Muscle layer of duodenum (tissue), 2 donors: ENCODE measurements around the gene KCNJ18.
"Not testable (repeated sequence)": the region's sequence is repeated elsewhere in the genome, so short reads cannot be mapped to it uniquely, and the experiment has no call there.

Experiments
- H3K27ac ChIP-seq: one replicate; pipeline ENCODE4 v1.7.0; 2013; ENCODE audit warnings: mild to moderate bottlenecking, low read length
- H3K27me3 ChIP-seq: one replicate; pipeline ENCODE4 v1.7.0; 2013; ENCODE audit warnings: low read depth, mild to moderate bottlenecking, control low read depth, low read length
- H3K36me3 ChIP-seq, 2 donors: one replicate each; pipeline ENCODE4 v1.7.0; 2013; ENCODE audit warnings: low read length in 2 of 2, control low read depth in 1 of 2, mild to moderate bottlenecking in 1 of 2; ENCODE audit not compliant: insufficient read depth in 2 of 2, control insufficient read depth in 1 of 2
- H3K4me1 ChIP-seq, 2 donors: one replicate each; pipeline ENCODE4 v1.7.0; 2013; ENCODE audit warnings: low read length in 2 of 2, mild to moderate bottlenecking in 2 of 2, control low read depth in 1 of 2, moderate library complexity in 1 of 2; ENCODE audit not compliant: insufficient read depth in 2 of 2, control insufficient read depth in 1 of 2
- H3K4me3 ChIP-seq, 2 donors: one replicate each; pipeline ENCODE4 v1.7.0; 2013; ENCODE audit warnings: low read length in 2 of 2, low read depth in 1 of 2, mild to moderate bottlenecking in 1 of 2
- H3K9me3 ChIP-seq, 2 donors: one replicate each; pipeline ENCODE4 v1.7.0; 2013; ENCODE audit warnings: low read length in 2 of 2, control low read depth in 1 of 2, mild to moderate bottlenecking in 1 of 2; ENCODE audit not compliant: control insufficient read depth in 1 of 2
- donor health status: healthy.

The KCNJ18 gene

DNA sequence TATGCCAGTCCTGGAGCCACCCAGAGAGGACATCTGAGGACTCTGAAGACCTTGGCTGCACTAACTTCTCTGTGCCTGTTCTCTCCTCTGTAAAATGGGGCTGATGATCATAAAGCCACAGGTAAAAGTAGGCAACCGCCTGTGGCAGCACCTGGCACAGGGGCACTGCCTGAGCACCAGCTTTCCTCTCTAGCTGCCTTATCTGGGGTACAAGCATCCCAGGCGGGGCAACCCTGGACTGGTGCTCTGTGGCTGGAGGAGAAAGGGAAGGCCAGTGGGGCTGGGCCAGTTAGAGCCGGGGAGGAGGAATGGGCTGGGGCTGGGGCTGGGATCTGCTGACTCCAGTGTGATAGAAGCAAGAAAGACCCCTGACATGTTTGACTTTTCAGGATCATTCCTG is 18.2 kb downstream of the KCNJ18 start:
- not testable (repeated sequence) for H3K4me3 ChIP-seq, H3K36me3 ChIP-seq, H3K27ac ChIP-seq, H3K4me1 ChIP-seq, H3K27me3 ChIP-seq, H3K9me3 ChIP-seq

- H3K4me1 ChIP-seq = no peaks in the 10 kb centered on the region
- H3K9me3 ChIP-seq = no peaks in the 10 kb centered on the region
- H3K27me3 ChIP-seq = no peaks in the 10 kb centered on the region
- H3K4me3 ChIP-seq = no peak overlapping the region
- no peaks in the 10 kb centered on the region for H3K36me3 ChIP-seq
- no peak overlapping the region for H3K27ac ChIP-seq
Observed at GRCh38 chr17:21711182-21711581, 18.9 kb downstream of the KCNJ18 start.

GRCh38 chr17:21713020-21713419 is 20.7 kb downstream of the KCNJ18 start:
- H3K36me3 ChIP-seq, H3K4me1 ChIP-seq, H3K27ac ChIP-seq, H3K27me3 ChIP-seq, H3K9me3 ChIP-seq, H3K4me3 ChIP-seq: not testable (repeated sequence)

DNA sequence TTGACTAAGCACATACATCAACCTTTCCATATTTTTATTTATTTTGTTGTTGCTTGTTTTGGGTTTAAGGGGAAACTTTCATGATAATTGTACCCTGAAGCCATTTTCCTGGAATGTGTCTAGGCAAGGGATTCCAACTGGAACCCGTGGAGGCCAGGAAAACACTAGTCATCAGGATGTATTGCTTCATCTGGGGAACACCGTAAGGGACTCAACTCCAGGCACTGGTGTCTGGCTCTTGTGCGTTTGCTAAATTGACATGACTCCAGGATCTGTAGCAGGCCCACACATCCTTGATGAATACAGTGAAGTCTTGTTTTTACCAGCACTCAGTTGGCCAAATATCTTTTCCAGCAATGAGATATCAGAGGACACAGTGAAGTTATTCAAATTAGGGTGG is 21.3 kb downstream of the KCNJ18 start:
- H3K36me3 ChIP-seq, H3K4me3 ChIP-seq, H3K27ac ChIP-seq, H3K4me1 ChIP-seq, H3K27me3 ChIP-seq, H3K9me3 ChIP-seq: not testable (repeated sequence)

- H3K27ac ChIP-seq, H3K9me3 ChIP-seq, H3K27me3 ChIP-seq, H3K4me1 ChIP-seq, H3K4me3 ChIP-seq, H3K36me3 ChIP-seq: not testable (repeated sequence)
Observed at GRCh38 chr17:21714676-21715075, 22.4 kb downstream of the KCNJ18 start.

- not testable (repeated sequence) for H3K4me3 ChIP-seq, H3K4me1 ChIP-seq, H3K36me3 ChIP-seq, H3K9me3 ChIP-seq, H3K27me3 ChIP-seq, H3K27ac ChIP-seq
Observed at GRCh38 chr17:21715877-21716276, 23.6 kb downstream of the KCNJ18 start.

- H3K4me1 ChIP-seq, H3K36me3 ChIP-seq, H3K9me3 ChIP-seq, H3K27ac ChIP-seq, H3K27me3 ChIP-seq, H3K4me3 ChIP-seq: not testable (repeated sequence)
Observed at GRCh38 chr17:21718971-21719370, 26.6 kb downstream of the KCNJ18 start.

DNA sequence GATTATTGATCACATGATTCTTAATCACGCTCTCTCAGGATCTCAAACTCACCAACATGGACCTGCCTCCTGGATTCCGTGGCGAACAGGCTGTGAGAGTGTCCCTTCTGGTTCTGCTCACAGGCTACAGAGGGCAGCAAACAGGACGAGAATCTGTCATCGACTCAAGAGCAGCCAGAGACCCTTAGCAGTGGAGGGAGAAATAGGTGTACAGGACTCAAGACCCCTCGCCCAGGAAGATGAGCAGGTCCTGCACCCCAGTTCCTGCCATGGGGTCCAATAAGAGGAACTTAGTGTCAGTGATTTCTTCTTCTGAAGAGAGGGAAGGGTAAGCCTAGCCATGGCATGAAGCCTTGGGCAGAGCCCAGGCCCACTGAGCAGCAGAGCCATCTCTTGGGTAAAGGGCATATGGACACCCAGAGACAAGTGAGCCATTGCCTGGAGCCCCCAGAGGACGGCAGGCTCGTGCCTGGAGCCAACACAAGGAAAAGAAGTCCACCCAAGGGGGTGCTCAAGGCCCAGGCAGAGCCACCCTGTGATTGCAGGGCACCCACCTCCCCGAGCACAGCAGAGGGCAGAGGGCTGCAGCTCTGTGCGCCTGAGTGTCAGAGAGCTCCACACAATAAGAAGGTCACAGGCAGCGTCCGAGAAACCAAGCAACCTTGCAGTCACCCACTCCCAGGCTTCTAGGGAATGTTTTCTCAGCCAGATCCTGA is 27.3 kb downstream of the KCNJ18 start:
- not testable (repeated sequence) for H3K9me3 ChIP-seq, H3K4me1 ChIP-seq, H3K4me3 ChIP-seq, H3K27ac ChIP-seq, H3K27me3 ChIP-seq, H3K36me3 ChIP-seq

- not testable (repeated sequence) for H3K27ac ChIP-seq, H3K4me3 ChIP-seq, H3K36me3 ChIP-seq, H3K27me3 ChIP-seq, H3K4me1 ChIP-seq, H3K9me3 ChIP-seq
Observed at GRCh38 chr17:21720566-21720965, 28.2 kb downstream of the KCNJ18 start.

DNA sequence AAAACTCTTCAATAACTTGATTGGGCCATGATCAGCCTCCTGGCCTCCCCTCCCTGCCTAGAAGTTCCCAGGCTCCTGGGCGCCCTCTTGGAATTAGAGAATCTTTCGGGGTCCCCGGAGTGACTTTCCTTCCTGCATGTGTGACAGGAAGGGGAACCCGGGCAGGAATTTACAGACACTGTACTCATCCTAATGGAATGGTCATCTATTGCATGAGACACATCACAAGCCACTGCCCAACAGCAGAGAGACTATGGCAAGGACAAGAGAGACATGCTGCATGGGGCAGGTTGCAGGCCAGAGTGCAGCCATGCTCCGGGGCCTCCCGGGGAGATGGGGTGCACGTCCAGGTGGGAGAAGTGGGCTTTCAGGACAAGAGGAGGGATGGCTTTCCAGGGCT is 29.9 kb downstream of the KCNJ18 start:
- H3K27ac ChIP-seq, H3K4me3 ChIP-seq, H3K4me1 ChIP-seq, H3K36me3 ChIP-seq, H3K27me3 ChIP-seq, H3K9me3 ChIP-seq: not testable (repeated sequence)

GRCh38 chr17:21724216-21725006 is 32.1 kb downstream of the KCNJ18 start:
- H3K4me3 ChIP-seq, H3K4me1 ChIP-seq, H3K9me3 ChIP-seq, H3K27me3 ChIP-seq, H3K27ac ChIP-seq, H3K36me3 ChIP-seq: not testable (repeated sequence)

- not testable (repeated sequence) for H3K9me3 ChIP-seq, H3K27ac ChIP-seq, H3K4me1 ChIP-seq, H3K36me3 ChIP-seq, H3K4me3 ChIP-seq, H3K27me3 ChIP-seq
Observed at GRCh38 chr17:21731076-21731475, 38.8 kb downstream of the KCNJ18 start.
